HTR-8/SVneo (cell line): ENCODE measurements around the gene PLXDC2.

ENCODE experiments used
- DNase-seq: peaks from one replicate; pipeline ENCODE4 v3.0.0; 2011; ENCODE audit warnings: low spot score, mixed read lengths; ENCODE audit not compliant: insufficient read length
- FAIRE-seq: peaks from 2 replicates; lab custom pipeline; 2011; peaks lifted over from hg19 to GRCh38; lab: Jason Lieb, UNC

Gene PLXDC2

DNA sequence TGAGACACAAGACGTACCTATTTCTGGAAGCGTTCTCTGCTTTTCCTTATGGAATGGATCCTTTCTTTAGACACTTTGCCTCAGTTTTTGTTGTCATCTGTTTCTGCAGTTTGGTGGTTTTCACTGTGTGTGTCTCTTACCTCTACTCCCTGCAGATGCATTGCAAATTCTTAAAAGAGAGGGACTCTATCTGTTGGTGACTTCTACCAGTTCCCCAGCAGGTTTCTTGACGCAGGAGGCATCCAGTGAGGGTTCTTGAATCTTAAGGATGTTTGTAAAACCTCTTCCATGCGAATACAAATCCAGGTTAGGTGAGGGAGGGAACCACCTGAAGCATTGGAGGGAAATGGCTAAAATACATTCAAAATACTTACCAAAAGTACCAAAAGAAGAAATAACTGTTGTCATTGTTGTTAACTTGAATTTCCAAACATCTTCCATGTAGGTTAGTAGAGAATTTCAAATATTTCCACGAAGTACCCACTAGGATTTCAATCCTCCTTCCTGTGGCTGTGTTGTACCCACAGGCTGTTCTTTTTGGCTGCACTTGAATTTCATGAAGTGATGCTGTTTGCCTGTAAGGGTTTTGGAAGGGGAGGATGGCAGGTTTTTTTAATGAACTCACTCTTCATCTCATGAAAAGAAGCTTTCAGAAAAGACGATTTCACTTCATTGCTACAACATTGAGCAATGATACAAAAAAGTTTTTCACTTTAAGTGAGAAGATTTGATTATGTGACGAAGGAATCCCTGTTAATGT, 32.2 kb downstream of the PLXDC2 start:
- no peak for FAIRE-seq
- no peak for DNase-seq

DNA sequence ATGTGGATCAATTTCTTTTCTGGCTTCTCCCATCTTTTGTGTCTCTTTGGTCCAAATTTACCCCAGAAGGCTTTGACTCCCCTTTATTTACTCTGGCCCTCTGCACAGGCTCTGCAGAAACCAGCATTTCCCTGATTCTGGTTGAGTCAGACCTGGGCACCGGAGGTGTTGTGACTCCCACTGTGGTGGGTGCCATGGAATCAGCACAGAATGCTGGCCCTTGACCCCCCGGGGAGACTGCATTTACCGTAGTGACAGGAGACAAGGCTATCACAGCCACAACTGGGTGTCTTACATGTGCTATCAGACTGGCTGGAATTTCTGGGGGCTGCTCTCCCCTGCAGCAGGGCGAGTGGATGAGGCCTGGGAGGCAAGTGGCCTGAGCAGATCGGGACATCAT, 37.6 kb downstream of the PLXDC2 start:
- DNase-seq (no peak), FAIRE-seq (no peak)

- FAIRE-seq = no peak
- DNase-seq = no peak
Observed at GRCh38 chr10:19857876-19858275, 41.6 kb downstream of the PLXDC2 start.

- FAIRE-seq = no peak
- DNase-seq = no peak
Observed at GRCh38 chr10:19860107-19860506, 43.9 kb downstream of the PLXDC2 start.

- FAIRE-seq (no peak), DNase-seq (no peak)
Observed at GRCh38 chr10:19862811-19863515, 46.7 kb downstream of the PLXDC2 start.

DNA sequence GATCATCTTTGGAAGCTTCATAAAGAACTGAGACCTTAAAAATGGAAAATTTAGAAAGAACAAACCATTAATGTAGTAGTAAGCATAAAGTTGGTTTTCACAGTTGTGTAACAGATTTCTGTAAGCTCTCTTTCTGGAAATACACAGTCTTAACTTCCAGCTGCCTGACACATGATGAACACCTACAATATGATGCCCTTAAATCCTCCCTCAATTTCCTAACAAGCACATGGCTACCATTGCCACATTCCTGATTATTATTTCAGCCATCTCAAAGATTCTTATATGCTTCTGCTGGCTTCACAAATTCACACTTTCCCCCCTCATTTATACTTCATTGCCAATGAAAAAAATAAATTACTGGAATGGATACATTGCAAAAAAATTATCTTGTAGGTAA, 49.4 kb downstream of the PLXDC2 start:
- DNase-seq = no peak
- no peak for FAIRE-seq

DNA sequence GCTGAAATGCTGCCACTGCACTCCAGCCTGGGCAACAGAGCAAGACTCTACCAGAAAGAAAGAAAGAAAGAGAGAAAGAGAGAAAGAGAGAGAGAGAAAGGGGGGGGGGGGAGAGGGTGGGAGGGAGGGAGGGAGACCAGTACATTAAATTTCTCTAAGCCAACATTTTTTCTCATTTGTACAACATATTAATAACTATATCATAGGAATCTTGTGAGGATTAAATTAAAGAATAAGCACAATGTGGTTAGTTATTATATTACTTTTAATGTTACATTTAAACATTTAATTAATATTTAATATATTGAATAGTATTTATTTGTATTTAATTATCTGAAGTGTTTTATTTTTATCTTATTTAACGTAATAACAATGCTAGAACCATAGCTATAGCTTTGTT, 53.1 kb downstream of the PLXDC2 start:
- FAIRE-seq = no peak
- DNase-seq = no peak

DNA sequence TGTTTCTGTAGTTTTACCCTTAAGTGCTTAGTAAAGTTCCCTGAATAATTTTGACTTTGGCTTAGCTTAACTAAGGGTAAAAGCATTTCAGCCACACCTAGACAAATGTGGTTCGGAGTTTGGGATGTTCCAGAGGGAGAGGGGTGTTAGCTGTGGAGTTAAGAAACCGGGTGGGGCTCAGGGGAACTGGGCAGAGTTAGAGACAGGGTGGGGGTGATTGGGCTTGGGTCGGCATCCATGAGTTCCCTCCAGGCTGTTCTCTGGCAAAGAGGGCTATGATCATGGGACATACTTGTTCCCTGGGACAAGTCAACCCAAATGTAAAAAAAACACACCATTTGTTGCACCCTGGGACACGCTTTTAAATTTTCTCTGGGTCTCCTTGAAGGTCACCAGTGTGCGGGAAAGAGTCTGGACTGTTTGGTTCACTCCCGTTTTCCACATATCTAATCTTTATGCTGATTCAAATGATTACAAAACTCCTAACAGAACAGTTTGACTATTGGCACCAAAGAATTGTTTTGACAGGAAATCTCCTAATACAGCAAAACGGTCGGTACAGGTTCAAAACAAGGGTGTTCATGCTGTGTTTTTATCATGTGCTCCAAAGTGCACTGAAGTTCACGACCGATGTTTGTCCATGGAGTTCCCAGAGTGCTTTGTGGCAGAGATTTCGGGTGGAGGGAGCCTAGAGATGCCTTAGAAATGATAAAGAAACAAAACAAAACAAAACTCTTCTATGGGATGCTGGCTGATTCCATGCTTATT, 56.5 kb downstream of the PLXDC2 start:
- DNase-seq (no peak), FAIRE-seq (no peak)

DNA sequence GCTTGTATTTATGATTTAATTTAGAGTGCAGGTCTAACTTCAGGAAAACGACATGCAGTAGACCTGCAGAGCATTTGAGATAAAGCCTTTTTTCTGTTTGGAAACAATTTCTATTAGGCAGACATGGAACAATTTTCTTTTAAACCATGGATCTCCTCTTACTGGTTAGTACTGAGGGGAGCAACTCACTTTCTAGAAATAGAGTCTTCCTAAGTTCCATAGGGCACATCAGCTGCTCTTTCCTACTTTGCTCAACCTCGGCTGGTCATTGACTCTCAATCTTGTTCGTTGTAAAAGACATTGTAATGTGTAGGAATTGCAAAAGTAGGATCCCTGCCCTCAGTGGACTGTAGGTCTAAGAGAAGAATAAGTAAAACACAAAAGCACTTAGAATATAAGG, 58.0 kb downstream of the PLXDC2 start:
- DNase-seq = no peak
- no peak for FAIRE-seq

- no peak for FAIRE-seq
- DNase-seq = no peak
Observed at GRCh38 chr10:19874791-19875190, 58.6 kb downstream of the PLXDC2 start.

DNA sequence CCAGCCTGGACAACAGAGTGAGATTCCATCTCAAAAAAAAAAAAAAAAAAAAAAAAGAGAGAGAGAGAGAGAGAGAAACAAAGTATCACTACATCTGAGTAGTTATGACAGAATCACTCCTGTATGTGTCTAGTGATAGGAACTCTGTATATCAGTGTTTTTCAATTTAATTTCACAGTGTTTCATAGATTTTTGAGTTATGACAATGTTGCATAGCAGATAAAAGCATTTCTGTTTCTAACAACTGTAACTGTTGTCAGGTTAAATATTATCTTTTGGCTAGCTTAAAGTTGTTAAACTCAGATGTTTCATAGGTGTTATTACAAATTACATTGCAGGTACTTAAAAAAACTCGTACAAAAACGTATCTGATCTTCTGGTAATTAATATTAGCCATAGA, 60.3 kb downstream of the PLXDC2 start:
- DNase-seq (no peak), FAIRE-seq (no peak)

GRCh38 chr10:19877466-19878255, 61.4 kb downstream of the PLXDC2 start:
- FAIRE-seq = no peak

GRCh38 chr10:19882621-19883020, 66.4 kb downstream of the PLXDC2 start:
- no peak for DNase-seq

More at GRCh38 chr10:19877466-19878255, 61.4 kb downstream of the PLXDC2 start:
- DNase-seq = no peak

DNA sequence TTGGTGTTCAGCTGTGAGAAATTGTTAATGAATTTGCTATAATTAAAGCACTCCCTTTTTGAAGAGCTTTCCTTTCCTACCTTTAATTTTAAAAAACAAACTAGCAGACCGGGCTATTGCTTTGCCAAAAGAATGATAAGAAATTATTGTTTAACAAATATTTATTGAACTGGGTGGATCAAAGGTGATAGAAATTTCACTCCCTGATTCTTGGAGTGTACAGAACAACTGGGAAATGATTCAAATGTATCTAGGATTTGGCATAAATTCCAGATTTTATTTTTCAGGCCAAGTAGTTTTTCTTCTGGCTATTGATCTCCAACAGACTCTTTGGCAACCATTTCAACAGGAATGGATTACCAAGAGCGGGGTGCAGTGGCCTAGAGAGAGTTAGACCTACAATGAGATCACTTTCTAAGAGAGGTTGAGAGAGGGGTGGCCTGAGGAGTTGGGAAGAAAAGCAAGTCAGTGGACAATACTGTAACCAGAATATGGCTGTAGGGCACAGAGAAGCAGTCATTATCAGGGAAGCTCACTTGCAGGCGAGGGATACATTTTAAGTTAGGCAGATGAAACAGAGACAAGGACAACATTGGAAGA, 71.9 kb downstream of the PLXDC2 start:
- FAIRE-seq (no peak), DNase-seq (no peak)

More at GRCh38 chr10:19882621-19883020, 66.4 kb downstream of the PLXDC2 start:
- FAIRE-seq = no peak

- DNase-seq (no peak), FAIRE-seq (no peak)
Observed at GRCh38 chr10:19889256-19889655, 73.0 kb downstream of the PLXDC2 start.

DNA sequence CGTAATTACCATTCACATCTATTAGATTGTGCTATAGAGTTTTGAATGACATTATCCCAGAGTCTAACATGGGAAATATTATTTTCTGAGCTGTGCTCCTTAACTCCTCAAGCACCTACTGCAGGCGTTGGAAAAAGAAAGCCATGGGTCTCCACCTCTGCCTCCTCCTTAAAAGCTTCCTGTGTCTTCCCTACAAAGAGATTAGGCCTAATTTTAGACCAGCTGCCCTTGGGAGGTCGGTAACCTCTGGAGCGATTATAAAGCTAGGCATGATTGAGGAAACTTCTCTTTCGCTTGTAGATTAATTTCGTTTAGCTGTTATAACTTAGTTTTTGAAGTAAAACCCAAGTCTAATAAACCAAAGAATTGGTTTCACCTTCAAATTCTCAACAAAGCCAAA, 75.2 kb downstream of the PLXDC2 start:
- FAIRE-seq (no peak), DNase-seq (no peak)

GRCh38 chr10:19892270-19892669, 76.0 kb downstream of the PLXDC2 start:
- FAIRE-seq (no peak), DNase-seq (no peak)

DNA sequence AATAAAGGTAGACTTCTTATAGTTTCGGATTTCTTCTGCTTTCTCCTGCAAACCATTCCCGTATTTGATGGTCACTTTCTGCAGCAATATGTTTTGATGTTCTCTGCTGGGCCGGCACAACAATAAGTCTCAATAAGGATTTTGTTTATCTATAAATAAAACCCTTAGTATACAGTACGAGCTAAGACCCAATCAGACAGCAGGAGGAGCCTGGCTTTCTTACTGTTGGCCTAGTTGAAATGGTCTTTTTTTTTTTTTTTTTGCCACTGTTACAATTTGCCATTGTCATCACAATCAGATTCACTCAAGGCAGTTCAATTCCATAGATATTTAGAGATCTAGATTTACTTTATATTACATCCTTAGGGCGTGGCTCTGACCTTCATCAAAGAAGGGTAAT, 76.4 kb downstream of the PLXDC2 start:
- no peak for FAIRE-seq
- DNase-seq = no peak

GRCh38 chr10:19895500-19895899, 79.3 kb downstream of the PLXDC2 start:
- DNase-seq (no peak), FAIRE-seq (no peak)

DNA sequence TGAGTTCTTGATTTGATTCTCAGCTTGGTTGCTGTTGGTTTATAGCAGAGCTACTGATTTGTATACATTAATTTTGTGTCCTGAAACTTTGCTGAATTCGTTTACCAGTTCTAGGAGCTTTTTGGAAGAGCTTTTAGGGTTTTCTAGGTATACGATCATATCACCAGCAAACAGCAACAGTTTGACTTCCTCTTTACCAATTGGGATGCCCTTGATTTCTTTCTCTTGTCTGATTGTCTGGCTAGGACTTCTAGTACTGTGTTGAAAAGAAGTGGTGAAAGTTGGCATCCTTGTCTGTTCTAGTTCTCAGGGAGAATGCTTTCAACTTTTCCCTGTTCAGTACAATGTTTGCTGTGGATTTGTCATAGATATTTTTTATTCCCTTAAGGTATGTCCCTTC, 86.2 kb downstream of the PLXDC2 start:
- DNase-seq = no peak
- no peak for FAIRE-seq
